HG02981 (cell line): Measurements from ENCODE around the gene SRGAP3.

Experiments
- ATAC-seq: cut with Tn5 transposase; IDR thresholded peaks from one replicate; pipeline ENCODE4 v1.9.1; 2021; ENCODE audit warnings: mild to moderate bottlenecking, moderate library complexity; ENCODE audit not compliant: unreplicated experiment

Gene SRGAP3

DNA sequence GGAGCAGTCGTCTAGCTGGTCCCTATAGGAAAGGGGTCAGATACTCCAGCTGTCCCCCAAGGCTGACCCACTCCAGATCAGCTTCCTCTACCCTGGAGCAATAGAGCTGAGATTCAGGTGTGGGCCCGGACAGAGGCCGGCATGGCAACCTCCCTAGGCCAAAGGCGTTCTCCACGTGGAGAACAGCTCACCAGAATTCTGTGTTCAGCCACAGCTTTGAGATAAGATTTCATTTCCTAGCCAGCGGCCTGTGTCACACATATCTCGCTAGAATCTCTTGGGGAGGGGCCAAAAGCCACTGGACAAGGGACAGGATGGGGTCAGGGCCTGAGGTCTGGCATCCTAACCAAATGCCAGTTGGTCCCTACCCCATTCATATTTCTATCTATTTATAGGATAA lies 20.1 kb downstream of the SRGAP3 start:
- ATAC-seq: no peak

- no peak for ATAC-seq
Observed at GRCh38 chr3:9226326-9226725, 23.1 kb downstream of the SRGAP3 start.

DNA sequence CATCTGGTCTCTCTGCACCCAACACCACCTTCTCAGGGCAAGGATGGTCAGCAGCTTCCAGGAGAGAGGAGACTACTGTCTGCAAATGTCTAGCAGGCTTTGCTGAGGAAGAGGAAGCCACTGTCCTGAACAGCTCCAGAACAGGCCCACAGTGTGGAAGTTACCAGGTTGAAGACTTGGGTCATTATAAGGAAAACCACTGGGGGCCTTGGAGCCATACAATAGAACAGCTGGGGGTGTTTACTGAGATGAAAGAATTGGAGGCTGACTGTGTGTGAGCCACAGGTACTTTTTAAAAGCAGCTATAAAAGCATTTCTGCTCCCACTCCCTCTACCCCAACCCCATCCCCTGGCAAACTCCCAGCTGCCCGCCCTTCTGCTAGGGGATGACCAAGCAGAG lies 24.2 kb downstream of the SRGAP3 start:
- no peak for ATAC-seq

DNA sequence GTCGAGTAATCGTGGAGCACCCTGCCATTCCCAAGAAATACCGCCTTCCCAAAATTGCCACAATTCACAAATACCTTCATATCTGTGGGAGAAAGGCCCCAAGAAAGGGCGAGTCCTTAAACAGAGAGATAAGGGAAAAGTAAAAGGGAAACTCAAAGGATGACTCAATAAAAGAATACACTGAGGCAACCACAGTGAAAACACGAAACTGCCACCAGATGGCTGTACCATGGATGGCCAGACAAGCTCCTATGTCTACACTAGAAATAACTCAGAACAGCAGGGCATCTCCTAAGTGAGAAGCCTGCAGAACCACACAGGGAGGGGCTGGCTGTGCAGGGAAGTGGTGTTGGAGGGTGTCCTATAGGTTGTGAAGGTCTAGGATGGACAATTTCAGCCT lies 25.0 kb downstream of the SRGAP3 start:
- ATAC-seq: peak; percentile 96

GRCh38 chr3:9223672-9224071 lies 25.8 kb downstream of the SRGAP3 start:
- no peak for ATAC-seq

DNA sequence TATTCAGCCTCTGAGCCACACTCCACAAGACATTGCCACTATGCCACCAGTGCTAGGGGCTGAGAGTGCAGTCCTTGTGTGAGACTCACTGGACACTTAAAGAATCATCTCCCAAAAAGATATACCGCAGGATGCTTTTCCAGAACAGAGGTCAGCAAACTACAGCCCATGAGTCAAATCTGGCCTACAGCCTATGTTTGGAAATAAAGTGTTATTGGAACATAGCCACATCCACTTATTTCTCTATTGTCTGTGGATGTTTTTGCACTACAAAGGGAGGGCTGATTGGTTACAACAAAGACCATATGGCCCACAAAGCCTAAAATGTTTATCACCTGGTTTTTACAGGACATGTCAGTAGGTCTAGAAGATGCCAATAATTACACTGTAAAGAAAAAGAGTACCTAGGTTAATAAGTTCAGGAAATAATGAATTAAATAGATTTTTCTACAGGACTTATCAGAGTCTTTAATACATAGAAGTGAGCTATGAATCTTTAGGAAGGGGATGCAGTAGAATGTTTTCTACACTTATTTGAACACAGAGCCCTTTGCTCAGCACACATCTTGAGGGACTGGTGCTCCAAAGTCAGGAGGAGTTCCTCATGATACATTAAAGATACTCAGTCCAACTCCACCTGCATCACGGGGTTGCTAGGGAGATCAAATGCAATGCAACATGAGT lies 26.3 kb downstream of the SRGAP3 start:
- no peak for ATAC-seq

- ATAC-seq: no peak
Observed at GRCh38 chr3:9222049-9222448, 27.4 kb downstream of the SRGAP3 start.

GRCh38 chr3:9218514-9218846 lies 31.0 kb downstream of the SRGAP3 start:
- no peak for ATAC-seq

GRCh38 chr3:9217784-9218513 lies 31.5 kb downstream of the SRGAP3 start:
- no peak for ATAC-seq

- no peak for ATAC-seq
Observed at GRCh38 chr3:9216736-9217135, 32.7 kb downstream of the SRGAP3 start.

- no peak for ATAC-seq
Observed at GRCh38 chr3:9214599-9214998, 34.8 kb downstream of the SRGAP3 start.

- no peak for ATAC-seq
Observed at GRCh38 chr3:9214185-9214584, 35.3 kb downstream of the SRGAP3 start.

DNA sequence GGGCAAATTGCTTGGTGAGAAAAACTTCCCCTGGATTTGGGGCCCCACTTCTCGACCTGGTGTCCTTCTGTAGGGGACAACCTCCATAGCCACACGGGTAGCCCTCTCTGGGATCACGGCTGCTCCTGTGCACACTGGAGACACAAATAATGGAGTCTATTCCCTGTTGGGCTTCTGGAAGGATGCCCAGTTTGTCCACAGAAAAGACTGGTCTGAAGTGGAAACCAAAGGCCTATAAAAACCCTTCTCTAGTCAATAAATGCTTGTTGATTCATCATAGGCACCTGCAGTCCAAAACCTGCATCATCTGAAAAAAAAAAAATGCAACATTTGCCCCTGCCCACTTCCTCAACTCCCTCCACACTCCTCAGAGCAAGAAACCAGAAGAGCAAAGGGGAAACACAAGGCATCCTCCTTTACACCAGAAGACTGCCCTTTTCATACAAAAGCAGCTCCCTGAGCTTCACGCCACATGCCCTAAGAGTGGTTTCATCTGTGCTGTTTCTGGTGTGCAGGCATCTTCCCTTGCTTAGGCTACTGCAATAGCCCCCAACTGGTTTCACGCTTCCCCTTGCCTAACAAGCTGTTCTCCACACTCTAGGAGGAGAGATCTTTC lies 36.3 kb downstream of the SRGAP3 start:
- ATAC-seq: no peak

GRCh38 chr3:9211155-9211950 lies 38.1 kb downstream of the SRGAP3 start:
- no peak for ATAC-seq

DNA sequence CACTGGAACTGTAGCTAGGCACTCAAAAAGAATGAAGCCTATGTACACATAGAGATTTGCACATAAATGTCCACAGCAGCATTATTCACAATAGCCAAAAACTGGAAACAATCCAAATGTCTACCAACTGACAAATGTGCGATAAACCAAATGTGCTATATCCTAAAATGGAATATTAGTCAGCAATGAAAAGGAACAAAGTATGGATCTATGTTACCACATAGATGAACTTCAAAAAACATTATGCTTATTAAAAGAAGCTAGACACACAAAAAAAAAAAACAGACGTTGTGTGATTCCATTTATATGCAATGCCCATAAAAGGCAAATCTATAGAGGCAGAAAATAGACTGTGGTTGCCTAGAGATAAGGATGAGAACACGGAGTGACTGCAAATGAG lies 39.7 kb downstream of the SRGAP3 start:
- no peak for ATAC-seq

DNA sequence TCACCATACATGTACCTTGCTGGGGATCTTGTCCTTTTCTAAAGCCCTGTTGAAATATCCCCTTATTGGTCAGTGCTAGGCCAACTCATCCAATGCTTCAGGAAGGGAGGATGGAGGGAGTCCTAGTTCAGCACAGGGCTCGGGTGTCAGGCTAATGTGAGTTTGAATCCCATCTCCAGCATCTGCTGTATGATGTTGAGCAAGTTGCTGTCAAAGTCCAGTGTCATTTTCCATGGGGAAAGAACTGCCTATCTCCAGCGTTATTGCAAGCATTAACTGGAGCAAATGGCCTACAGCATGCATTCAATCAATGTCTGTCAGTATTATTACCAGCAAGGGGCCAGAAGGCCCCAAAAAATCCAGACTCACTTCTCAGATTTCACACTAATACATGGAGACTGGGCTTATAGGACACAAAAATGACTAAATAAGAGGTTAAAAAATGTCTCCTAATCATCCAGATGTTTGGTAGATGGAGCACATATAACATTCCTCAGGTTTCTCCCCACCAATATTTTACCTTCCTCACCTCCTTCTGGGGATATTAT lies 40.8 kb downstream of the SRGAP3 start:
- no peak for ATAC-seq

- ATAC-seq: no peak
Observed at GRCh38 chr3:9207116-9207763, 42.2 kb downstream of the SRGAP3 start.

DNA sequence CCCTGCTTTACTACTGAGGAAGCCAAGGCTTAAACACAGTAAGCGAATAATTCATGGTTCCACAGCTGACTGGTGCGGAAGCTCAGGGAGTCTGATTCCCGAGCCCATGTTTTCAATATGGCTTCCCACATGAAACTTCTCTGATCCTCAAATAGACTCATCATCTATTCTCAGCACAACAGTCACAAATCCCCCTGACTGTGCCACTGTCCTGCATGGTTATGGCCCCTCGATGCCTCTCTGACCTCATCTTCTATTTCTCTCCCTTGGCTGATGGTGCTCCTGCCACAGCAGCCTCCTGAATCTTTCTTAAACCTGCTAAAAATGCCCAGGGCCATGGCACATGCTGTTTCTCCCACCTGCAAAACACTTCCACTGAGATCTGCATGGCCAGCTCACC lies 43.2 kb downstream of the SRGAP3 start:
- no peak for ATAC-seq

GRCh38 chr3:9205345-9206143 lies 43.9 kb downstream of the SRGAP3 start:
- no peak for ATAC-seq
